GM23338 (cell line): Measurements from ENCODE around the gene P2RX4. TPM values are rescaled to one million over a fixed set of nuclear protein-coding genes. Genes with fewer than 3 reads are reported as not detected.

Source experiments
- ATAC-seq: fragments of 200-7000 bp; cut with Tn5 transposase; 3 replicates; pipeline ENCODE4 v1.9.1; 2020
- DNase-seq: peaks from one replicate; pipeline ENCODE4 v3.0.0-alpha.2; 2015; ENCODE audit warnings: low spot score
- H2AFZ ChIP-seq: fragments of 200-600 bp; sonication (generic); 2 replicates; pipeline ENCODE4 v1.8.0; 2016; ENCODE audit warnings: antibody characterized with exemption, mild to moderate bottlenecking, moderate library complexity
- H3F3A ChIP-seq: fragments of 200-600 bp; sonication (generic); replicated peaks from 2 replicates; pipeline ENCODE4 v1.8.0; 2017; ENCODE audit warnings: antibody characterized with exemption, mixed run types, low read depth
- H3K27ac ChIP-seq: fragments of 200-600 bp; sonication (generic); 2 replicates; pipeline ENCODE4 v1.6.1; 2016; ENCODE audit warnings: low read depth
- H3K27me3 ChIP-seq: fragments of 200-600 bp; sonication (generic); 2 replicates; pipeline ENCODE4 v1.8.0; 2016; ENCODE audit warnings: mild to moderate bottlenecking, mixed run types, moderate library complexity; ENCODE audit not compliant: insufficient read depth
- H3K36me3 ChIP-seq: fragments of 200-600 bp; sonication (generic); 2 replicates; pipeline ENCODE4 v1.8.0; 2016; ENCODE audit warnings: mild to moderate bottlenecking; ENCODE audit not compliant: insufficient read depth
- H3K4me1 ChIP-seq: fragments of 200-600 bp; sonication (generic); 2 replicates; pipeline ENCODE4 v1.8.0; 2016; ENCODE audit warnings: mild to moderate bottlenecking, moderate library complexity; ENCODE audit not compliant: insufficient read depth
- H3K4me2 ChIP-seq: fragments of 200-600 bp; sonication (generic); 2 replicates; pipeline ENCODE4 v1.7.1; 2017; ENCODE audit warnings: mixed run types
- H3K4me3 ChIP-seq: fragments of 200-600 bp; sonication (generic); 2 replicates; pipeline ENCODE4 v1.6.1; 2016; ENCODE audit warnings: mixed run types
- H3K79me2 ChIP-seq: fragments of 200-600 bp; sonication (generic); replicated peaks from 2 replicates; pipeline ENCODE4 v1.8.0; 2017; ENCODE audit warnings: mild to moderate bottlenecking; ENCODE audit not compliant: insufficient read depth
- H3K9me2 ChIP-seq: fragments of 200-600 bp; sonication (generic); 2 replicates; pipeline ENCODE4 v1.8.0; 2017; ENCODE audit not compliant: insufficient read depth
- H4K20me1 ChIP-seq: fragments of 200-600 bp; sonication (generic); replicated peaks from 2 replicates; pipeline ENCODE4 v1.8.0; 2017; ENCODE audit warnings: mild to moderate bottlenecking; ENCODE audit not compliant: insufficient read depth
- H3K27ac Mint-ChIP-seq: 2 replicates; pipeline ENCODE4 v1.8.0; 2020; ENCODE audit warnings: inconsistent platforms, mild to moderate bottlenecking, moderate library complexity, mixed read lengths
- H3K27me3 Mint-ChIP-seq: 3 replicates; pipeline ENCODE4 v1.8.0; 2022; ENCODE audit warnings: low read depth, mild to moderate bottlenecking, moderate library complexity, mixed read lengths, inconsistent platforms; ENCODE audit not compliant: insufficient read depth, poor library complexity
- H3K36me3 Mint-ChIP-seq: 3 replicates; pipeline ENCODE4 v1.8.0; 2021; ENCODE audit warnings: low read depth, mild to moderate bottlenecking, inconsistent platforms, moderate library complexity, mixed read lengths
- H3K4me1 Mint-ChIP-seq: 3 replicates; pipeline ENCODE4 v1.8.0; 2020; ENCODE audit warnings: mild to moderate bottlenecking, inconsistent platforms, mixed read lengths
- H3K4me3 Mint-ChIP-seq: 3 replicates; pipeline ENCODE4 v1.8.0; 2021; ENCODE audit warnings: moderate library complexity, mild to moderate bottlenecking, inconsistent platforms, mixed read lengths
- H3K9me3 Mint-ChIP-seq: 3 replicates; pipeline ENCODE4 v1.8.0; 2020; ENCODE audit warnings: moderate library complexity, mild to moderate bottlenecking, inconsistent platforms, mixed read lengths
- CREB1 ChIP-seq: fragments of 250-450 bp; sonication (Bioruptor Pico); IDR thresholded peaks from 2 replicates; pipeline ENCODE4 v1.5.0; 2020; ENCODE audit warnings: low read depth, mild to moderate bottlenecking, moderate library complexity
- EZH2 ChIP-seq: fragments of 200-600 bp; sonication (generic); IDR thresholded peaks from one replicate; pipeline ENCODE4 v1.8.0; 2017; ENCODE audit warnings: antibody characterized with exemption, mild to moderate bottlenecking, low read depth; ENCODE audit not compliant: unreplicated experiment
- NANOG ChIP-seq: IDR thresholded peaks from 2 replicates; pipeline ENCODE4 v1.6.1; 2016; ENCODE audit warnings: antibody characterized with exemption, borderline replicate concordance
- POLR2AphosphoS5 ChIP-seq: IDR thresholded peaks from 2 replicates; pipeline ENCODE4 v1.6.1; 2016; ENCODE audit warnings: antibody characterized with exemption, low read depth
- STAT1 ChIP-seq: IDR thresholded peaks from one replicate; pipeline ENCODE4 v1.6.1; 2016; ENCODE audit warnings: antibody characterized with exemption; ENCODE audit not compliant: unreplicated experiment
- ZNF114 ChIP-seq: fragments of 250-450 bp; sonication (Bioruptor Pico); IDR thresholded peaks from 2 replicates; pipeline ENCODE4 v1.5.0; 2020; ENCODE audit warnings: mild to moderate bottlenecking, moderate library complexity
- ZNF331 ChIP-seq: fragments of 250-450 bp; sonication (Bioruptor Pico); IDR thresholded peaks from 2 replicates; pipeline ENCODE4 v1.5.0; 2020; ENCODE audit warnings: low read depth, mild to moderate bottlenecking, moderate library complexity
- polyA plus RNA-seq: library from polyadenylated mRNA; unstranded; fragments of >200 nt; fragmentation: Nextera tagmentation; extraction: Ambion mirVana; gene quantifications from 2 replicates; pipeline ENCODE4 v1.2.1, GENCODE V29; 2016
- total RNA-seq: library from RNA; depleted of rRNA; stranded (reverse); fragments of >200 nt; shearing (Covaris generic); gene quantifications from 2 replicates; pipeline ENCODE4 v1.2.3, GENCODE V29; 2014
- TF ChIP-seq, protein P1 (sequence below), 2 experiments: fragments of 200-600 bp in 1 of 2; sonication (generic) in 1 of 2; conservative IDR thresholded peaks; 2 replicates each; pipeline versions ENCODE4 v1.5.1 to v1.6.1; 2016 to 2017; ENCODE audit warnings: antibody characterized with exemption in 2 of 2, low read depth in 2 of 2, mild to moderate bottlenecking in 2 of 2, moderate library complexity in 1 of 2
- TF ChIP-seq, protein P2 (sequence below): fragments of 250-450 bp; sonication (Bioruptor Pico); IDR thresholded peaks from 2 replicates; pipeline ENCODE4 v1.5.0; 2020; ENCODE audit warnings: mild to moderate bottlenecking, moderate library complexity
- TF ChIP-seq, protein P3 (sequence below): IDR thresholded peaks from 2 replicates; pipeline ENCODE4 v1.6.1; 2016; ENCODE audit warnings: antibody characterized with exemption

Gene P2RX4
- total and polyA plus RNA-seq, 2 experiments from 2014 or later, result 5.6 to 18.9 TPM

DNA sequence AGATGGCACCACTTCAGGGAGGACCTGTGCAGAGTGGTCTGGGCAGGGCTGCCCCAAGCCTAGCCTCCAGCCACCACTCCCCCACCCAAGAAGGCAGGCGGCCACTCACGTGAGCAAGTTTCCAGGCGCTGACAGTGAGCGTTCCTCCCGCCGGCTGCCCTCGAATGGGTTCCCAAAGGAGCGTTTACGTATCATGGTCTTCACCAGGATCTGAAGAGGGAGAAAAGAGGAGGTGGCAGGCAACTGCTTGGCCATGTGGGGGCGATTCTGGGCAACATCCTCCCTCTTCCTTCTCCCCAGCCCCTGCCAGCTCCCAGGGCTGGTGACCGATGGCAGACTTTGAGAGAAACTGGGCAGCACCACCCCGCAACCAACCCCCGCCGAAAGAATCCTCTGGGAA is 35.1 kb downstream of the P2RX4 start:
- H3K9me3 Mint-ChIP-seq, result no peaks in the 10 kb centered on the region
- H3K27ac Mint-ChIP-seq, result no peak overlapping the region
- H3K27me3 Mint-ChIP-seq, result peaks cover 12% of the 10 kb centered on the region
- ATAC-seq, result no peak; the same call in 2 of the 3 replicates
- H3F3A ChIP-seq, result no peaks in the 10 kb centered on the region
- H3K36me3 Mint-ChIP-seq, result peaks cover 23% of the 10 kb centered on the region
- H2AFZ ChIP-seq, result no peak overlapping the region
- no peak overlapping the region for H3K4me2 ChIP-seq
- H3K4me3 Mint-ChIP-seq, result no peak overlapping the region
- H3K4me1 ChIP-seq, result peaks cover 6% of the 10 kb centered on the region; the same call in 1 of the 2 replicates
- peak; percentile 27 for DNase-seq
- no peaks in the 10 kb centered on the region for H3K9me2 ChIP-seq
- H3K4me3 ChIP-seq, result no peak overlapping the region
- H3K27ac ChIP-seq, result no peak overlapping the region
- no peaks in the 10 kb centered on the region; the same call in 1 of the 2 replicates for H4K20me1 ChIP-seq
- peaks cover 16% of the 10 kb centered on the region for H3K4me1 Mint-ChIP-seq
- TF ChIP-seq, protein P1, sequence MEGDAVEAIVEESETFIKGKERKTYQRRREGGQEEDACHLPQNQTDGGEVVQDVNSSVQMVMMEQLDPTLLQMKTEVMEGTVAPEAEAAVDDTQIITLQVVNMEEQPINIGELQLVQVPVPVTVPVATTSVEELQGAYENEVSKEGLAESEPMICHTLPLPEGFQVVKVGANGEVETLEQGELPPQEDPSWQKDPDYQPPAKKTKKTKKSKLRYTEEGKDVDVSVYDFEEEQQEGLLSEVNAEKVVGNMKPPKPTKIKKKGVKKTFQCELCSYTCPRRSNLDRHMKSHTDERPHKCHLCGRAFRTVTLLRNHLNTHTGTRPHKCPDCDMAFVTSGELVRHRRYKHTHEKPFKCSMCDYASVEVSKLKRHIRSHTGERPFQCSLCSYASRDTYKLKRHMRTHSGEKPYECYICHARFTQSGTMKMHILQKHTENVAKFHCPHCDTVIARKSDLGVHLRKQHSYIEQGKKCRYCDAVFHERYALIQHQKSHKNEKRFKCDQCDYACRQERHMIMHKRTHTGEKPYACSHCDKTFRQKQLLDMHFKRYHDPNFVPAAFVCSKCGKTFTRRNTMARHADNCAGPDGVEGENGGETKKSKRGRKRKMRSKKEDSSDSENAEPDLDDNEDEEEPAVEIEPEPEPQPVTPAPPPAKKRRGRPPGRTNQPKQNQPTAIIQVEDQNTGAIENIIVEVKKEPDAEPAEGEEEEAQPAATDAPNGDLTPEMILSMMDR (conservative IDR thresholded peaks at IDR 0.05; ENCODE audit: low read depth in 2 of 2), result peak in 1 of 2 experiments; percentile 38; a peak in 2 of 4 replicates
- TF ChIP-seq STAT1 (no peak), CREB1 (no peak), ZNF114 (no peak)
- H3K79me2 ChIP-seq, result no peaks in the 10 kb centered on the region
- H3K36me3 ChIP-seq, result no peaks in the 10 kb centered on the region
- no peaks in the 10 kb centered on the region for H3K27me3 ChIP-seq

DNA sequence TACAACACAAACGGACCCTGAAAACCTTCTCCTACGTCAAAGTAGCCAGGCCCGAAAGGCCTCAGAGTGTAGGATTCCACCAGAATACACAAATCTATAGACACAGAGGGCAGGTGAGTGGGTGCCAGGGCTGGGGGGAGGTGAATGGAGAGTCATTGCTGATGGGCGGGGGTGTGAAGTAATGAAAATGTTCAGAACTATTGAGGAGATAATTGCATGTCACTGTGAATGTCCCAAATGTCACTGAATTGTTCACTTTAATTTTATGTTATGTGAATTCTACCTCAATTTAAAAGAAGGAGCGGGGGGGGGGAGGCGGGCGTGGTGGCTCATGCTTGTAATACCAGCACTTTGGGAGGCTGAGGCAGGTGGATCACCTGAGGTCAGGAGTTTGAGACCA is 36.0 kb downstream of the P2RX4 start:
- peaks cover 8% of the 10 kb centered on the region; the same call in 2 of the 3 replicates for H3K4me1 Mint-ChIP-seq
- no peaks in the 10 kb centered on the region for H3K9me3 Mint-ChIP-seq
- Histone ChIP-seq H3K27ac (no peak overlapping the region), H3K4me2 (no peak overlapping the region), H3K9me2 (no peaks in the 10 kb centered on the region), H3K27me3 (no peaks in the 10 kb centered on the region), H2AFZ (no peak overlapping the region), H3K4me1 (no peaks in the 10 kb centered on the region; the same call in 1 of the 2 replicates), H3K36me3 (no peaks in the 10 kb centered on the region), H3K4me3 (no peak overlapping the region), H4K20me1 (no peaks in the 10 kb centered on the region; the same call in 1 of the 2 replicates), H3K79me2 (no peaks in the 10 kb centered on the region), H3F3A (no peaks in the 10 kb centered on the region)
- peaks cover 6% of the 10 kb centered on the region for H3K27me3 Mint-ChIP-seq
- ATAC-seq, result no peak
- no peak overlapping the region for H3K27ac Mint-ChIP-seq
- H3K4me3 Mint-ChIP-seq, result no peak overlapping the region
- H3K36me3 Mint-ChIP-seq, result peaks cover 26% of the 10 kb centered on the region
- no peak for DNase-seq
- TF ChIP-seq POLR2AphosphoS5 (no peak), ZNF331 (CRISPR knock-in tag) (no peak), ZNF114 (no peak), EZH2 (no peak), NANOG (no peak), CREB1 (no peak)
- TF ChIP-seq, protein P2, sequence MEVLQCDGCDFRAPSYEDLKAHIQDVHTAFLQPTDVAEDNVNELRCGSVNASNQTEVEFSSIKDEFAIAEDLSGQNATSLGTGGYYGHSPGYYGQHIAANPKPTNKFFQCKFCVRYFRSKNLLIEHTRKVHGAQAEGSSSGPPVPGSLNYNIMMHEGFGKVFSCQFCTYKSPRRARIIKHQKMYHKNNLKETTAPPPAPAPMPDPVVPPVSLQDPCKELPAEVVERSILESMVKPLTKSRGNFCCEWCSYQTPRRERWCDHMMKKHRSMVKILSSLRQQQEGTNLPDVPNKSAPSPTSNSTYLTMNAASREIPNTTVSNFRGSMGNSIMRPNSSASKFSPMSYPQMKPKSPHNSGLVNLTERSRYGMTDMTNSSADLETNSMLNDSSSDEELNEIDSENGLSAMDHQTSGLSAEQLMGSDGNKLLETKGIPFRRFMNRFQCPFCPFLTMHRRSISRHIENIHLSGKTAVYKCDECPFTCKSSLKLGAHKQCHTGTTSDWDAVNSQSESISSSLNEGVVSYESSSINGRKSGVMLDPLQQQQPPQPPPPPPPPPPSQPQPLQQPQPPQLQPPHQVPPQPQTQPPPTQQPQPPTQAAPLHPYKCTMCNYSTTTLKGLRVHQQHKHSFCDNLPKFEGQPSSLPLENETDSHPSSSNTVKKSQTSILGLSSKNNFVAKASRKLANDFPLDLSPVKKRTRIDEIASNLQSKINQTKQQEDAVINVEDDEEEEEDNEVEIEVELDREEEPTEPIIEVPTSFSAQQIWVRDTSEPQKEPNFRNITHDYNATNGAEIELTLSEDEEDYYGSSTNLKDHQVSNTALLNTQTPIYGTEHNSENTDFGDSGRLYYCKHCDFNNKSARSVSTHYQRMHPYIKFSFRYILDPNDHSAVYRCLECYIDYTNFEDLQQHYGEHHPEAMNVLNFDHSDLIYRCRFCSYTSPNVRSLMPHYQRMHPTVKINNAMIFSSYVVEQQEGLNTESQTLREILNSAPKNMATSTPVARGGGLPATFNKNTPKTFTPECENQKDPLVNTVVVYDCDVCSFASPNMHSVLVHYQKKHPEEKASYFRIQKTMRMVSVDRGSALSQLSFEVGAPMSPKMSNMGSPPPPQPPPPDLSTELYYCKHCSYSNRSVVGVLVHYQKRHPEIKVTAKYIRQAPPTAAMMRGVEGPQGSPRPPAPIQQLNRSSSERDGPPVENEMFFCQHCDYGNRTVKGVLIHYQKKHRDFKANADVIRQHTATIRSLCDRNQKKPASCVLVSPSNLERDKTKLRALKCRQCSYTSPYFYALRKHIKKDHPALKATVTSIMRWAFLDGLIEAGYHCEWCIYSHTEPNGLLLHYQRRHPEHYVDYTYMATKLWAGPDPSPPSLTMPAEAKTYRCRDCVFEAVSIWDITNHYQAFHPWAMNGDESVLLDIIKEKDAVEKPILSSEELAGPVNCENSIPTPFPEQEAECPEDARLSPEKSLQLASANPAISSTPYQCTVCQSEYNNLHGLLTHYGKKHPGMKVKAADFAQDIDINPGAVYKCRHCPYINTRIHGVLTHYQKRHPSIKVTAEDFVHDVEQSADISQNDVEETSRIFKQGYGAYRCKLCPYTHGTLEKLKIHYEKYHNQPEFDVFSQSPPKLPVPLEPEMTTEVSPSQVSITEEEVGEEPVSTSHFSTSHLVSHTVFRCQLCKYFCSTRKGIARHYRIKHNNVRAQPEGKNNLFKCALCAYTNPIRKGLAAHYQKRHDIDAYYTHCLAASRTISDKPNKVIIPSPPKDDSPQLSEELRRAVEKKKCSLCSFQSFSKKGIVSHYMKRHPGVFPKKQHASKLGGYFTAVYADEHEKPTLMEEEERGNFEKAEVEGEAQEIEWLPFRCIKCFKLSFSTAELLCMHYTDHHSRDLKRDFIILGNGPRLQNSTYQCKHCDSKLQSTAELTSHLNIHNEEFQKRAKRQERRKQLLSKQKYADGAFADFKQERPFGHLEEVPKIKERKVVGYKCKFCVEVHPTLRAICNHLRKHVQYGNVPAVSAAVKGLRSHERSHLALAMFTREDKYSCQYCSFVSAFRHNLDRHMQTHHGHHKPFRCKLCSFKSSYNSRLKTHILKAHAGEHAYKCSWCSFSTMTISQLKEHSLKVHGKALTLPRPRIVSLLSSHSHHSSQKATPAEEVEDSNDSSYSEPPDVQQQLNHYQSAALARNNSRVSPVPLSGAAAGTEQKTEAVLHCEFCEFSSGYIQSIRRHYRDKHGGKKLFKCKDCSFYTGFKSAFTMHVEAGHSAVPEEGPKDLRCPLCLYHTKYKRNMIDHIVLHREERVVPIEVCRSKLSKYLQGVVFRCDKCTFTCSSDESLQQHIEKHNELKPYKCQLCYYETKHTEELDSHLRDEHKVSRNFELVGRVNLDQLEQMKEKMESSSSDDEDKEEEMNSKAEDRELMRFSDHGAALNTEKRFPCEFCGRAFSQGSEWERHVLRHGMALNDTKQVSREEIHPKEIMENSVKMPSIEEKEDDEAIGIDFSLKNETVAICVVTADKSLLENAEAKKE, result no peak
- TF ChIP-seq, protein P3, sequence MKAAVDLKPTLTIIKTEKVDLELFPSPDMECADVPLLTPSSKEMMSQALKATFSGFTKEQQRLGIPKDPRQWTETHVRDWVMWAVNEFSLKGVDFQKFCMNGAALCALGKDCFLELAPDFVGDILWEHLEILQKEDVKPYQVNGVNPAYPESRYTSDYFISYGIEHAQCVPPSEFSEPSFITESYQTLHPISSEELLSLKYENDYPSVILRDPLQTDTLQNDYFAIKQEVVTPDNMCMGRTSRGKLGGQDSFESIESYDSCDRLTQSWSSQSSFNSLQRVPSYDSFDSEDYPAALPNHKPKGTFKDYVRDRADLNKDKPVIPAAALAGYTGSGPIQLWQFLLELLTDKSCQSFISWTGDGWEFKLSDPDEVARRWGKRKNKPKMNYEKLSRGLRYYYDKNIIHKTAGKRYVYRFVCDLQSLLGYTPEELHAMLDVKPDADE, result no peak
